HFFc6 (cell line): ENCODE measurements around the gene ATPAF2. TPM values are rescaled to one million over a fixed set of nuclear protein-coding genes. Genes with fewer than 3 reads are reported as not detected.
A peak's percentile ranks its signal among the peaks of the same experiment; 100 is the strongest.

Experiments
- DNase-seq: peaks from one replicate; pipeline ENCODE4 v3.0.0-alpha.2; 2018
- H3K27ac Mint-ChIP-seq: 2 replicates; pipeline ENCODE4 v1.8.0; 2020; ENCODE audit warnings: mild to moderate bottlenecking, mixed read lengths
- H3K27me3 Mint-ChIP-seq: 2 replicates; pipeline ENCODE4 v1.8.0; 2021; ENCODE audit warnings: mild to moderate bottlenecking, moderate library complexity, mixed read lengths; ENCODE audit not compliant: insufficient read depth
- H3K36me3 Mint-ChIP-seq: 2 replicates; pipeline ENCODE4 v1.8.0; 2021; ENCODE audit warnings: low read depth, mixed read lengths
- H3K4me1 Mint-ChIP-seq: 2 replicates; pipeline ENCODE4 v1.8.0; 2020; ENCODE audit warnings: low read depth, mixed read lengths
- H3K4me3 Mint-ChIP-seq: 2 replicates; pipeline ENCODE4 v1.8.0; 2020; ENCODE audit warnings: mild to moderate bottlenecking, moderate library complexity, mixed read lengths
- H3K9me3 Mint-ChIP-seq: 2 replicates; pipeline ENCODE4 v1.8.0; 2020; ENCODE audit warnings: mild to moderate bottlenecking, mixed read lengths
- total RNA-seq, 6 experiments: library from RNA; stranded (reverse); fragmentation: NEBNext Ultra II Directional; extraction: Animal tissue kit (Norgen Biotek cat#: 25700); gene quantifications; 2 replicates in 1 of 6; 3 replicates in 5 of 6; pipeline ENCODE4 v1.2.3, GENCODE V29; 2021
- TF ChIP-seq, protein P1 (sequence below): fragments of 200-600 bp; sonication (generic); IDR thresholded peaks from 2 replicates; pipeline ENCODE4 v1.5.0; 2021; ENCODE audit warnings: antibody characterized with exemption, mild to moderate bottlenecking

Gene ATPAF2
- total RNA-seq, 6 experiments from 2014 or later = 21.5 to 28.4 (median 23.1) TPM

DNA sequence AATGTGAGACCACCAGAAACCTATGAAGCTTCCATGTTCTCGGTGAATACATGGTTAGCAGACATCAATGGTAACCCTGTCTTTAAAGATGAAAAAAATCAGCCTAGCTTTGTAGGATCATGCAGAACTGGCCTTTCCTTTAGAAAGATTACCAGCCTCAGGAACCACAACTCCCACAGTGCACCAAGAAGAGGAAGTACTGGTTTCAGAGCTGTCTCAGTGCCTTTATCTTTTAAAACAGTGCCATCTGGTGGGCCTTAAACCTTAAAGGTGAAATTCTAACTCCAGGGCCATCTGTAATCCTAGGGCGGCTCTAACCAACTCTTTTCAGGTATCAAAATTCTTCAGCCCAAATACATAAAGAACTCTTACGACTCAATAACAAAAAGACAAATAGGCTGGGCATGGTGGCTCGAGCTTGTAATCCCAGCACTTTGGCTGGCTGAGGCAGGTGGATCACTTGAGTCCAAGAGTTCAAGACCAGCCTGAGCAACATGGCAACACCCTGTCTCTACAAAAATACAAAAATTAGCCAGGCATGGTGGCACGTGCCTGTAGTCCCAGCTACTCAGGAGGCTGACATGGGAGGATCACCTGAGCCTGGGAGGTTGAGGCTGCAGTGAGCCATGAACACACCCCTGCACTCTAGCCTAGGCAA lies 5.4 kb downstream of the ATPAF2 start:
- peak; percentile 82 for DNase-seq
- peaks cover 34% of the 10 kb centered on the region for H3K4me1 Mint-ChIP-seq
- H3K4me3 Mint-ChIP-seq = no peak overlapping the region
- no peaks in the 10 kb centered on the region for H3K27me3 Mint-ChIP-seq
- H3K36me3 Mint-ChIP-seq = no peaks in the 10 kb centered on the region
- no peaks in the 10 kb centered on the region for H3K9me3 Mint-ChIP-seq
- TF ChIP-seq, protein P1, sequence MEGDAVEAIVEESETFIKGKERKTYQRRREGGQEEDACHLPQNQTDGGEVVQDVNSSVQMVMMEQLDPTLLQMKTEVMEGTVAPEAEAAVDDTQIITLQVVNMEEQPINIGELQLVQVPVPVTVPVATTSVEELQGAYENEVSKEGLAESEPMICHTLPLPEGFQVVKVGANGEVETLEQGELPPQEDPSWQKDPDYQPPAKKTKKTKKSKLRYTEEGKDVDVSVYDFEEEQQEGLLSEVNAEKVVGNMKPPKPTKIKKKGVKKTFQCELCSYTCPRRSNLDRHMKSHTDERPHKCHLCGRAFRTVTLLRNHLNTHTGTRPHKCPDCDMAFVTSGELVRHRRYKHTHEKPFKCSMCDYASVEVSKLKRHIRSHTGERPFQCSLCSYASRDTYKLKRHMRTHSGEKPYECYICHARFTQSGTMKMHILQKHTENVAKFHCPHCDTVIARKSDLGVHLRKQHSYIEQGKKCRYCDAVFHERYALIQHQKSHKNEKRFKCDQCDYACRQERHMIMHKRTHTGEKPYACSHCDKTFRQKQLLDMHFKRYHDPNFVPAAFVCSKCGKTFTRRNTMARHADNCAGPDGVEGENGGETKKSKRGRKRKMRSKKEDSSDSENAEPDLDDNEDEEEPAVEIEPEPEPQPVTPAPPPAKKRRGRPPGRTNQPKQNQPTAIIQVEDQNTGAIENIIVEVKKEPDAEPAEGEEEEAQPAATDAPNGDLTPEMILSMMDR = peak; percentile 84
- H3K27ac Mint-ChIP-seq = peak overlapping the region; percentile 45; the same call in 1 of the 2 replicates

DNA sequence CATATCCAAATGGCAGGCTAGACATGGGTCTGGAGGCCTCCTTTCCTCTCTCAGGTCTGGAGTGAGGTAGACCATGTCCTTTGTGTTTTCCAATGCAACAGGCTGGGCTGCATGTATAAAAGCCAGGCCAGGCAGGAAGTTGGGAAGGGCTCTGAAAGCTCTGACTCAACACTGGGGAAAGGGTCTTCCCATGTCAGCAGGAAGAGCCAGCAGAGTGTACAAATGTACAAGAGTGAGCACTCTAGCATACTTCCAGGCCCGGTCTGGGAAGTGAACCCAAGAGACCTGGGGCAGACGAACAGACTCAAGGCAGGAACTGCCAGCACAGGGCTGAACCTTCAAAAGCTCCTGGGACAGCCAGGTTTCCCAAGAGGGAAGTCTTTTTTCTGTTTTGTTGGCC lies 7.0 kb downstream of the ATPAF2 start:
- peak overlapping the region; percentile 60 for H3K27ac Mint-ChIP-seq

DNA sequence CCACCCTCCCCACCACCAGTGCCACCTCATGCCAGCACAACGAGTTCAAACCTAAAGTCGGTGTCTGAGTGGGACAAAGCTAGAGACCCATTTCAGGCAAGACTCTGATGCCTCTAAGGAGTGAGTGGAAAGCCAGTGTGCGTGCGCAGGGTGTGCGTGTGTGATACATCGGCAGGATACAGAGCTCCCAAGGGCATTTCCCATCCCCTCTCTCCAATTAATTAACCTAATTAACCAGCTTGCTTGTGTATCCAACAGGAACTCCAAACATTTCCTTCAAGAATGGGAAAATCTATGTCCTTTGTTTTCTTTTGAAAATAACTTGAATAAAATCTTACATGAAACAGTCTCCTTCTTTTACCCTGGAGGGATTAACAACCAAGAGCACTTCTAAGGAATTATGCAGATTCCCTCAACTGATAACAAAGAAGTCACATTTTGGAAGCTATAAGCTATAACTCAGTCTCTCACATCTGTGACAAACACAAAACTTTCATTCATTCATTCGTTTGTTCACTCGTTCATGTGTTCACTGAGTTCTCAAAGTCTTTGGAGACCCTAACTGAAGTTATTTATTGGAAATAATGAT lies 9.9 kb downstream of the ATPAF2 start:
- H3K27me3 Mint-ChIP-seq = no peaks in the 10 kb centered on the region
- no peak for DNase-seq
- H3K9me3 Mint-ChIP-seq = no peaks in the 10 kb centered on the region
- TF ChIP-seq, protein P1 = no peak
- H3K4me1 Mint-ChIP-seq = peaks cover 43% of the 10 kb centered on the region
- no peaks in the 10 kb centered on the region for H3K36me3 Mint-ChIP-seq
- H3K4me3 Mint-ChIP-seq = no peak overlapping the region
- H3K27ac Mint-ChIP-seq = no peak overlapping the region

More for the DNA sequence above, 7.0 kb downstream of the ATPAF2 start:
- TF ChIP-seq, protein P1 = no peak
- Mint-ChIP-seq H3K9me3 (no peaks in the 10 kb centered on the region), H3K4me3 (no peak overlapping the region), H3K4me1 (peaks cover 20% of the 10 kb centered on the region), H3K27me3 (no peaks in the 10 kb centered on the region), H3K36me3 (no peaks in the 10 kb centered on the region)
- no peak for DNase-seq

DNA sequence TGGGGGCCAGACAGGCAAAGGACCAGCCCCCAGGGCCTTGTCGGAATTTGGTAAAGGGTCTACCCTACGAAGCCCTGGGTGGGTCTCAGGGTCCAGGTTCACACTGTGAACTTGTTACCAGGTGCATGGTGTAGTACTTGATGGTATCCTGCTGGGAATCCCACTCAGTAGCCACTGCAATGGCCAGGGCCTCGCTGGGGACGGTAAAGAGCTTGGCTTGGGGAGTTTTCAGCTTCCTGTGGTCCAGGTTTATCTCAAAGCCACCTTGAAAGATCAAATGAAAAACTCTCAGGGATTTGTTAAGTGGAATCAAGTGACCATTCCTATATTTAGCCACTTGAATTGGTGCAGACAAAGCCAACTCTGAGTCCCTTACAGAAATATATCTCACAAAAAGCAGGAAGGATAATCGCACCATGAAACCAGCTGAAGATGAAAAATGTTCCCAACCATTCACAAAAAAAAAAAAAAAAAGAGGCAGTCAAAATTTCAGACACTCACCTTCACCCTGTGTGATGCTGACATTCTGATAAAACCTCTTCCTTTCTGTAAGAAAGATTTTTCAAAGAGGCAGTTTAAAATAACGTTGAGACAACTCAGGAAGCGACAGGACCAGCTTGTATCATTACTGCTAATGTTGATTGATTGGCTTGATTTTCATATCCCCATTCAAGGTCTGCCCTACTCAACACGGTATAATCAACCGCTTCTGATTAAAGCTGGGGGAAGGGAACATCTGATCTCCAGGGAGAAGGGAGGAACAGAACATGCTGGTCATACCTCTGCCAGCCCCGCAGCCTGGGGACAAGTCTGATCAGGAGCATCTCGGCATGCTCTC lies 10.6 kb downstream of the ATPAF2 start:
- Mint-ChIP-seq H3K4me1 (peaks cover 42% of the 10 kb centered on the region), H3K36me3 (no peaks in the 10 kb centered on the region), H3K9me3 (no peaks in the 10 kb centered on the region), H3K27ac (no peak overlapping the region), H3K4me3 (no peak overlapping the region), H3K27me3 (no peaks in the 10 kb centered on the region)
- TF ChIP-seq, protein P1 = no peak
- DNase-seq = no peak

DNA sequence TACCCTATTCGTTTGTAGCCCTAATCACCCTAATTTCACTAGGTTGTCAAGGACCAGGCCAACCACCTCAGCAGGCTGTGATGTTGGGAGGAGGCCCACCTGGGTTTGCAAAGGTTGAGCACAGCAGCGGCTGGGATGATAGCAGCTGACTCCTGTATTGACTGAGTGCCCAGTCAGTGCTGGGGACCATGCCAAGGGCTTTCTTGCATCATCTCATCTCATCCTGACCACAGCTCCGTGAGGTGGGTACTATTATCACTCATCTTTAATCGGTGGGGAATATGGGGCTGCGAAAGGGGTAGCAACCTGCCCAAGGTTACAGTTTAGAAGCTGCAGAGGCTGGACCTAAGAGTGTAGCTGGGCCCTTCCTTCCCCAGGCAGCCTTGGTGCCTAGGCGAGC lies 11.7 kb downstream of the ATPAF2 start:
- DNase-seq = no peak
- TF ChIP-seq, protein P1 = no peak
- Mint-ChIP-seq H3K27me3 (no peaks in the 10 kb centered on the region), H3K27ac (no peak overlapping the region), H3K4me1 (peaks cover 31% of the 10 kb centered on the region), H3K36me3 (no peaks in the 10 kb centered on the region), H3K4me3 (no peak overlapping the region), H3K9me3 (no peaks in the 10 kb centered on the region)
